ENCODE measurements around the gene DAPK1. TPM values are rescaled to one million over a fixed set of nuclear protein-coding genes. Genes with fewer than 3 reads are reported as not detected.

DAPK1 gene
- polyA plus RNA-seq, 1 donor from 2014 or later = 45.0 TPM

DNA sequence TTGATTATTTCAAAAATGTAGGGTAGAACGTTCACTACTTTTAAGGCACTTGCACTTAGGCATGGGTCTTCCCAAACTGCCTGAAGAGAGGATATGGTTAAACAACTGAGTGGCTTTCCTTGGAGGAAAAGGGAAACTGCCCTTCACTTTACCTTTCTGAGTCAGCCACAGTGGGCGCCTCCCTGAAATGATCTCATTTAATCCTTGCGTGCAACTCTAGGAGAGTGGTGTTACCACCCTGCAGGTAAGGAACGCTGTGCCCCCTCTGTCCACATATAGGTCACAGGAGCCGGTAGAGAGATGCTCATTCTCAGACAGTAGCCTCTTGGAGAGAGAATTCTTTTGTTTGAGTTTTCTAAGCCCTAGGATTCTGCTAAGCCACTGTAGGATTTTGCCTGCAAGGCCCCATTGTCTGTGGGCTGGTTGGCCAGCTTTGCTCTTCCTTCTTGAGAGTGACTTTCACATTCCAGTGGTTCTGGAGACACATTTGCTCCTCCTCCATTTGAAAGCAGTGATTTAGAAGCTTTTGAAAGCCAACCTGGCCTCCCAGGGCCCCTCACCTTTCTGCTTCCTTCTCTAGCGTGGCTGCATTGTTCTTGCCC lies 118.0 kb downstream of the DAPK1 start:
- Histone ChIP-seq H4K20me1 (ENCODE audit: insufficient read depth) (no peaks in the 10 kb centered on the region), H3K9me2 (ENCODE audit: insufficient read depth, low read length) (no peaks in the 10 kb centered on the region), H2AFZ (ENCODE audit: low read depth, low read length) (no peak overlapping the region), H3K4me3 (ENCODE audit: low read length) (no peak overlapping the region), H3K4me2 (ENCODE audit: low read length) (no peak overlapping the region), H3K9ac (ENCODE audit: low read length) (no peak overlapping the region), H3F3A (ENCODE audit: insufficient read depth, low read length, poor library complexity, severe bottlenecking) (no peaks in the 10 kb centered on the region), H3K9me3 (ENCODE audit: low read length) (no peaks in the 10 kb centered on the region), H3K36me3 (ENCODE audit: insufficient read depth, low read length) (peaks cover 14% of the 10 kb centered on the region), H3K79me2 (replicated peaks; ENCODE audit: insufficient read depth, low read length) (no peaks in the 10 kb centered on the region), H3K27me3 (ENCODE audit: insufficient read depth, low read depth, low read length) (no peaks in the 10 kb centered on the region), H3K27ac (ENCODE audit: low read length) (no peak overlapping the region)
- TF ChIP-seq EZH2 (IDR thresholded peaks at IDR 0.05; ENCODE audit: borderline replicate concordance, insufficient read depth, low read length, poor library complexity, severe bottlenecking) (no peak), POLR2AphosphoS5 (IDR thresholded peaks at IDR 0.05) (no peak), CTCF (IDR thresholded peaks at IDR 0.05; ENCODE audit: poor library complexity, severe bottlenecking) (no peak), TAF1 (IDR thresholded peaks at IDR 0.05; ENCODE audit: low read depth) (no peak), SMC3 (conservative IDR thresholded peaks at IDR 0.05; ENCODE audit: poor library complexity) (no peak), REST (IDR thresholded peaks at IDR 0.05; ENCODE audit: borderline replicate concordance) (no peak), RAD21 (conservative IDR thresholded peaks at IDR 0.05) (no peak), MXI1 (conservative IDR thresholded peaks at IDR 0.05; ENCODE audit: poor library complexity, severe bottlenecking) (no peak)

GRCh38 chr9:87618226-87618625 lies 120.6 kb downstream of the DAPK1 start:
- Histone ChIP-seq H4K20me1 (ENCODE audit: insufficient read depth) (no peaks in the 10 kb centered on the region), H3K27ac (ENCODE audit: low read length) (no peak overlapping the region), H3K9me2 (ENCODE audit: insufficient read depth, low read length) (no peaks in the 10 kb centered on the region), H3F3A (ENCODE audit: insufficient read depth, low read length, poor library complexity, severe bottlenecking) (no peaks in the 10 kb centered on the region), H3K79me2 (replicated peaks; ENCODE audit: insufficient read depth, low read length) (no peaks in the 10 kb centered on the region), H3K9ac (ENCODE audit: low read length) (no peak overlapping the region), H3K36me3 (ENCODE audit: insufficient read depth, low read length) (peaks cover 14% of the 10 kb centered on the region), H3K4me2 (ENCODE audit: low read length) (no peak overlapping the region), H3K4me3 (ENCODE audit: low read length) (no peak overlapping the region), H3K27me3 (ENCODE audit: insufficient read depth, low read depth, low read length) (no peaks in the 10 kb centered on the region), H2AFZ (ENCODE audit: low read depth, low read length) (no peak overlapping the region), H3K9me3 (ENCODE audit: low read length) (no peaks in the 10 kb centered on the region)
- TF ChIP-seq RAD21 (conservative IDR thresholded peaks at IDR 0.05) = no peak

DNA sequence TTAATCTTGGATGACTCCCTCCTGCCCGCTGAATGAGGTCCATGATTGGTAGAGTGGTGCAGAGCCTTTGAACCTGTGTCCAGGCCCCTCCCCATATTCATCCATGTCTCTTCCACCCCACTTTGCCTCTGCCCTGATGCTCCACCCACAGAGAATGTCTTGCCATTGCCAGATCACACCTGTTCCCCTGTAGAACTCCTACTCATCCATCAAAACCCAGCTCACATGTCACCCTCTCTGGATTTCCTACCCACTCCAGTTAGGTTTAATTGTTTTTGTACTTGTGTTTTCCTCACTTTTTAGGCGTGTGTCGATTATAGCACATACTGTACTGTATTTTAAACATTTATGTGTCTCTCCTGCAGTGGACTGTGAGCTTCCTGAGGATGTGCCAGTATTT lies 121.3 kb downstream of the DAPK1 start:
- no peak overlapping the region for H3K4me3 ChIP-seq (ENCODE audit: low read length)
- no peak overlapping the region for H3K4me2 ChIP-seq (ENCODE audit: low read length)
- H3K9me3 ChIP-seq (ENCODE audit: low read length) = no peaks in the 10 kb centered on the region
- no peaks in the 10 kb centered on the region for H3K9me2 ChIP-seq (ENCODE audit: insufficient read depth, low read length)
- no peaks in the 10 kb centered on the region for H3F3A ChIP-seq (ENCODE audit: insufficient read depth, low read length, poor library complexity, severe bottlenecking)
- no peak for TF ChIP-seq TAF1 (IDR thresholded peaks at IDR 0.05; ENCODE audit: low read depth)
- TF ChIP-seq EP300 (conservative IDR thresholded peaks at IDR 0.05; ENCODE audit: poor library complexity, severe bottlenecking) = no peak
- no peak for TF ChIP-seq SMC3 (conservative IDR thresholded peaks at IDR 0.05; ENCODE audit: poor library complexity)
- TF ChIP-seq POLR2AphosphoS5 (IDR thresholded peaks at IDR 0.05) = no peak
- TF ChIP-seq MXI1 (conservative IDR thresholded peaks at IDR 0.05; ENCODE audit: poor library complexity, severe bottlenecking) = no peak
- no peak for TF ChIP-seq RAD21 (conservative IDR thresholded peaks at IDR 0.05)
- TF ChIP-seq REST (IDR thresholded peaks at IDR 0.05; ENCODE audit: borderline replicate concordance) = no peak
- H3K36me3 ChIP-seq (ENCODE audit: insufficient read depth, low read length) = peaks cover 14% of the 10 kb centered on the region
- H3K27ac ChIP-seq (ENCODE audit: low read length) = no peak overlapping the region
- no peaks in the 10 kb centered on the region for H3K79me2 ChIP-seq (replicated peaks; ENCODE audit: insufficient read depth, low read length)
- no peaks in the 10 kb centered on the region for H3K27me3 ChIP-seq (ENCODE audit: insufficient read depth, low read depth, low read length)
- no peaks in the 10 kb centered on the region for H4K20me1 ChIP-seq (ENCODE audit: insufficient read depth)
- H2AFZ ChIP-seq (ENCODE audit: low read depth, low read length) = no peak overlapping the region
- no peak overlapping the region for H3K9ac ChIP-seq (ENCODE audit: low read length)
